Measurements from ENCODE around the gene IQGAP2.

GRCh38 chr5:76493190-76493837 is 90.2 kb downstream of the IQGAP2 start:
- TF ChIP-seq CTCF (conservative IDR thresholded peaks at IDR 0.05; ENCODE audit: low read depth, low read length) (no peak), EZH2 (IDR thresholded peaks at IDR 0.05; ENCODE audit: low read length, unreplicated experiment) (no peak)

Data from PC-3 (cell line).